Glomerular endothelial cell (primary cell): ENCODE data around the gene SPIN1. TPM values are rescaled to one million over a fixed set of nuclear protein-coding genes. Genes with fewer than 3 reads are reported as not detected.

Source experiments
- DNase-seq: peaks from one replicate; pipeline ENCODE4 v3.0.0-alpha.2; 2011; ENCODE audit warnings: low read depth, low spot score; ENCODE audit errors: extremely low read depth
- total RNA-seq: library from RNA; depleted of rRNA; stranded (reverse); fragments of >200 nt; gene quantifications from 2 replicates; pipeline ENCODE4 v1.2.3, GENCODE V29; 2015

Gene SPIN1
- total RNA-seq, 1 donor from 2014 or later: 48.3 TPM

- no peak for DNase-seq
These were observed 45.5 kb downstream of the SPIN1 start for GRCh38 chr9:88433583-88434255.

GRCh38 chr9:88435336-88435735, 47.1 kb downstream of the SPIN1 start:
- DNase-seq: no peak

DNA sequence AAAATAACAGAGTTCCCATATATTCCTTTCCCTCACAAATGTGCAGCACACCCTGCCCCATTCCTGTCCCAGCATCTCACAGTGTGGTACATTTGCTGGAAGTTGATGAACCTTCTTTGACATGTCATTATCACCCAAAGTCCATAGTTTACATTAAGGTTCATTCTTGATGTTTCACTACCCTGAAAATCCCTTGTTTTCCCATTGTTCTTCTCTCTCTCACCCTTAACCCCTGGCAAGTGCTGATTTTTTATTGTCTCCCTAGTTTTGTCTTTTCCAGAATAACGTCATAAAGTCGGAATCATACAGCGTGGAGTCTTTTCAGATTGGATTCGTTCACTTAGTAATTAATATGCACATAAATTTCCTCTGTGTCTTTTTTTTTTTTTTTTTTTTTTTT, 48.1 kb downstream of the SPIN1 start:
- DNase-seq: no peak

- no peak for DNase-seq
These were observed 49.2 kb downstream of the SPIN1 start for GRCh38 chr9:88437210-88438146.

- DNase-seq: no peak
These were observed 50.6 kb downstream of the SPIN1 start for GRCh38 chr9:88438811-88439210.

DNA sequence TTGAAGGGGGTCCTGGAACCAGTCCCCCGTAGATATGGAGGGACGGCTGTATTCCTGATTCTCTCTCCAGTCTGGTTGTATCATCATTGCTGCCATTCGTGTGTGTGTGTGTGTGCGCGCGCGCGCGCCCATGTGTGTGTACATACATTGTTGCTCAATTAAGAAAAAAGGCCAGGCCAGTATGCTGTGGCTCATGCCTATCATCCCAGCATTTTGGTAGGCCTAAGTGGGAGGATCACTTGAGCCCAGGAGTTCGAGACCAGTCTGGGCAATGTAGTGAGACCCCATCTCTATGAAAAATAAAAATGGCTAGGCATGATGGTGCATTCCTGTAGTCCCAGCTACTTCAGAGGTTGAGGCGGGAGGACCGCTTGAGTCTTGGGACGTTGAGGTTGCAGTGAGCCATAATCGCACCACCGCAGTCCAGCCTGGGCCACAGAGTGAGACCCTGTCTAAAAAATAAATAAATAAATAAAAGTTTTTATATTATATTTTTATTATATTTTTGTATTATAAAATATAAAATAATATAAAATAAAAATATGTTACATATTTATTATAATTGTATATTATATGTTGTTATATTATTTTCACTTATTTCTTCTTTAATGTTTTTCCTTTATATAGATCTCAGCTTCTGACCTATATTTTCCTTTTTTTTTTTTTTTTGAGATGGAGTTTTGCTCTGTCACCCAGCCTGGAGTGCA, 53.2 kb downstream of the SPIN1 start:
- DNase-seq: no peak

GRCh38 chr9:88443480-88444113, 55.4 kb downstream of the SPIN1 start:
- DNase-seq: no peak

DNA sequence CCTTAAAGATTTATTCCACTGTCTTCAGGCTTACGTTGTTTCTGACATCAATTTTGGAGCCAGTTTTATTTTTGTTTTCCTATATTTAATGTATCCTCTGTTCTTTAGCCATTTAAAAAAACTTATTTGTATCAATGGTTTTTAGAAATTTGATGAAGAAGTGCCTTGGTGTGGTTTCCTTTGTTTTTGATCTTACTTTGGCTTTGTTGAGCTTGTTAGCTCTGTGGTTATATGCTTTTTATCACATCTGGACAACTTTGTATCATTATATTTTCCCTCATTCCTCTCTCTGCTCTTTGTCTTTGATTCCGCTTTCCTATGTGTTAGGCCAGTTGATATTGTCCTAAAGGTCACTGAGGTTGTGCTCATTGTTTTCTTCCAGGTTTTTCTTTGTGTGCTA, 58.5 kb downstream of the SPIN1 start:
- DNase-seq: no peak

GRCh38 chr9:88447431-88447830, 59.2 kb downstream of the SPIN1 start:
- DNase-seq: no peak

- no peak for DNase-seq
These were observed 62.9 kb downstream of the SPIN1 start for GRCh38 chr9:88451160-88451559.

- no peak for DNase-seq
These were observed 70.6 kb downstream of the SPIN1 start for GRCh38 chr9:88458716-88459465.

DNA sequence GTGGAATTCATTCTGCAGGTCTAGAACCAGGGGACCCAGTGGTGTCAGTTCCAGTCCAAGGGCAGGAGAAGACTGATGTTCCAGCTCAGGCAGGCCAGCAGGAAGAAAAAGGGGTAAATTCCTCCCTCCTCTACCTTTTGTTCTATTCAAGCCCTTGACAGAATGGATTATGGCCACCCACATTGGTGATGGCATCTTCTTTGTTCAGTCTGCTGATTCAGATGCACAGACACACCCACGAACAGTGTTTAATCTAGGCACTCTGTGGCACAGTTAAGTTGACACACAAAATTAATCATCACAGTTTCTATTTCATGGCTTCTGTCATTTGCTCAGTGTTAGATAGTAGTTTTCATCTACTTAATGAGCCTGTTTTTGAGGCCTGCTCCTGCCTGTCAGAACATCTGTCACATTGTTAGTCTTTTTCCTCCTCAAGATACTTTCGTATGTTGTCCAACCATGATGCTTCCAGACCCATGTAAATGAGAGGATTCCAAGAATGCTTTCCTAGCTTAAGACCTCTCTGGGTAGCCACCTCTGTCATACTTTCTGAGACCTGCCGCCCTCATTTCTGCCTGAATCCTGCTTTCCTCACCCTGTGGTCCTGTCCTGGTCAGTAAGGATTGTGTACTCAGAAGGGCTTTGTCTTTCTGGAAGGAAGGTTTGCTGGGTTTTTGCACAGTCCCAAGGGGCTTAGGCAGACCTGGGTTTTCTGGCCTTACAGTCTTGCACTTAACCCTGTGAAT, 72.5 kb downstream of the SPIN1 start:
- no peak for DNase-seq

GRCh38 chr9:88462191-88462590, 73.9 kb downstream of the SPIN1 start:
- DNase-seq: no peak

- DNase-seq: peak; percentile 31
These were observed 76.6 kb downstream of the SPIN1 start for GRCh38 chr9:88464851-88465250.

- DNase-seq: no peak
These were observed 80.0 kb downstream of the SPIN1 start for GRCh38 chr9:88468226-88468625.

GRCh38 chr9:88476491-88477271, 88.4 kb downstream of the SPIN1 start:
- DNase-seq: no peak

DNA sequence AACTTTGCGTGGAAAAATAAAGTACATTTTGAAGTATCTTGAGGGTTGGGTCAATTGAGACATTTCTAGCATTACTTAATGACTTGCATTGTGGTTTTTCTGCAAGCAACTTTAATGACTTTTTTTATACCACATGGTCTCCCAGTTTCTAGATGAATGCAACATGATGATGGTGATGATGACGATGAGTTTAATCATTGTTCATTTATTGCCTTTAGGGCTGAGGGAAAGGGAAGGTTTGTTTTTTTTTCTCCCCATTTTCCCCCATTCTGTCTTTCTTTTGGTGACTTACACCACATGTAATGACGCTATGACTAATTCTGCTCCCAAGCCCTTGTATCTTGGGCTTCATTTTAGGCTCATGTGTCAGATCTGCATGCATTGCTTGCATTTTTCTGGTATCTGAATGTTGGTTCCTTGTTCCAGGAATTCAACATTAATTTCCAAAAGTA, 89.1 kb downstream of the SPIN1 start:
- no peak for DNase-seq

DNA sequence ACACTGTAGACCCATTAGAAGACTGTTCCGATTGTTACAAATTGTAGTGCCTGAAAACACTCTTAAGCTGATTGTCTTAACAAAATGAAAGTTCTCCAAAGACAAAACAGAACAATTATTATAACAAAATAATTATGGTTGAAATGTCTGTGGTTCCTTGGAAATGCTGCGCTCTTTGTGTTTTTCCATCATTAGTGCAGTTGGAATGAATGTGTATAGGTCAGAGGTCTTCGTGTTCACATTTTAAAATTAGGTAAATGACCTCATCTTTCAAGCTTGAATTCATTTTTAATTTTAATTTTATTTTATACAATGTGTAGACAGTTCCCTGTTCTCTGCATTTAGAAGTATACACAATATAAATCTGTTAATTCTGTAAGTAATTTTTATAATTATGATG, 90.0 kb downstream of the SPIN1 start:
- DNase-seq: no peak

GRCh38 chr9:88481933-88482332, 93.7 kb downstream of the SPIN1 start:
- no peak for DNase-seq
